GM18519 (cell line): ENCODE measurements around the gene LBR.
"Not testable (repeated sequence)": the region's sequence is repeated elsewhere in the genome, so short reads cannot be mapped to it uniquely, and the experiment has no call there.

Experiments used
- ATAC-seq: cut with Tn5 transposase; IDR thresholded peaks from one replicate; pipeline ENCODE4 v1.9.1; 2021; ENCODE audit warnings: mild to moderate bottlenecking, moderate library complexity; ENCODE audit not compliant: unreplicated experiment, low FRiP score

Gene LBR

GRCh38 chr1:225427235-225428067, at the start of gene LBR:
Gene LBR (minus strand): TSS chr1:225428038. CDS start chr1:225424075, 3,963 bp downstream.
- ATAC-seq: peak; percentile 8

GRCh38 chr1:225477296-225477911, 49.6 kb upstream of the LBR start:
- no peak for ATAC-seq

GRCh38 chr1:225476538-225476988, 48.7 kb upstream of the LBR start:
- ATAC-seq: no peak

GRCh38 chr1:225476100-225476511, 48.3 kb upstream of the LBR start:
- ATAC-seq: no peak

GRCh38 chr1:225474986-225475820, 47.4 kb upstream of the LBR start:
- ATAC-seq: peak; percentile 61

GRCh38 chr1:225474439-225474985, 46.7 kb upstream of the LBR start:
- ATAC-seq: no peak

GRCh38 chr1:225473676-225474438, 46.0 kb upstream of the LBR start:
- ATAC-seq: not testable (repeated sequence)

- ATAC-seq: not testable (repeated sequence)
Observed at GRCh38 chr1:225473266-225473665, 45.4 kb upstream of the LBR start.

GRCh38 chr1:225471453-225472301, 43.8 kb upstream of the LBR start:
- ATAC-seq: no peak

- ATAC-seq: no peak
Observed at GRCh38 chr1:225471109-225471452, 43.2 kb upstream of the LBR start.

- ATAC-seq: no peak
Observed at GRCh38 chr1:225470211-225471108, 42.6 kb upstream of the LBR start.

GRCh38 chr1:225469051-225469450, 41.2 kb upstream of the LBR start:
- ATAC-seq: no peak

- ATAC-seq: no peak
Observed at GRCh38 chr1:225468270-225469020, 40.6 kb upstream of the LBR start.

GRCh38 chr1:225467193-225468020, 39.6 kb upstream of the LBR start:
- peak; percentile 79 for ATAC-seq

GRCh38 chr1:225466848-225467192, 39.0 kb upstream of the LBR start:
- no peak for ATAC-seq

- ATAC-seq: no peak
Observed at GRCh38 chr1:225465793-225466517, 38.1 kb upstream of the LBR start.
